C4-2B (cell line): ENCODE measurements around the gene FGGY.

Experiments used
- H3K27ac ChIP-seq: fragments of 450-650 bp; 2 replicates; pipeline ENCODE4 v1.5.1; 2017
- ZFX ChIP-seq: fragments of 450-650 bp; IDR thresholded peaks from 2 replicates; pipeline ENCODE4 v1.6.1; 2017
- TF ChIP-seq, protein P1 (sequence below): fragments of 450-650 bp; conservative IDR thresholded peaks from 2 replicates; pipeline ENCODE4 v1.5.1; 2017; ENCODE audit warnings: mild to moderate bottlenecking

The FGGY gene

DNA sequence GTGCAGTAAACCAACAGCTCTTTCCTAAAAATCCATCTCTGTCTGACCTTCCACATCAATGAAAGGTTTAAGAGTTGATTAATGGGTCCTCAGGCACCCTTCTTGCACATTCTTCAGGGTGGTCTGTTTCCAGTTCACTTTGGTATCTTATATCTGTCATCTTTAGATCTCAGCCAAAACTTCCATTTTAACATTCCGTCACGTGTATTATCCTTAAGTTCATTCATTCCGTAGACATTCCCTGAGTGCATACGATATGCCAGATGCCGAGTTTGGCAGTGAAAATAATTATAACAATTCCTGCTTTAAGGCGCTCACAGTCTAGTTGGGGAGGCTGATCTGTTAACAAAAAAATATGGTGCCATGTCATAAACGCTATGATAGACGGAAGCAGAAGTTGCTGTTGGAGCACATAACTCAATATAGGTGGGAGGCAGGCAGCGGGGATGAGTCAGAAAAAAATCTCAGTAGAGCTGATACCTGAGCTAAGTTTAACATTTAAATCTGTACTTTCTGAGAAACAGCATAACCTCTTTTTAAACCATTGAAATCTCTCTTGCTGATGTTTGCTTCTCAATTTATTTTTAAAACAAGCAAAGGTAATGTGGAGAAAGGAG lies 458.3 kb downstream of the FGGY start:
- TF ChIP-seq, protein P1, sequence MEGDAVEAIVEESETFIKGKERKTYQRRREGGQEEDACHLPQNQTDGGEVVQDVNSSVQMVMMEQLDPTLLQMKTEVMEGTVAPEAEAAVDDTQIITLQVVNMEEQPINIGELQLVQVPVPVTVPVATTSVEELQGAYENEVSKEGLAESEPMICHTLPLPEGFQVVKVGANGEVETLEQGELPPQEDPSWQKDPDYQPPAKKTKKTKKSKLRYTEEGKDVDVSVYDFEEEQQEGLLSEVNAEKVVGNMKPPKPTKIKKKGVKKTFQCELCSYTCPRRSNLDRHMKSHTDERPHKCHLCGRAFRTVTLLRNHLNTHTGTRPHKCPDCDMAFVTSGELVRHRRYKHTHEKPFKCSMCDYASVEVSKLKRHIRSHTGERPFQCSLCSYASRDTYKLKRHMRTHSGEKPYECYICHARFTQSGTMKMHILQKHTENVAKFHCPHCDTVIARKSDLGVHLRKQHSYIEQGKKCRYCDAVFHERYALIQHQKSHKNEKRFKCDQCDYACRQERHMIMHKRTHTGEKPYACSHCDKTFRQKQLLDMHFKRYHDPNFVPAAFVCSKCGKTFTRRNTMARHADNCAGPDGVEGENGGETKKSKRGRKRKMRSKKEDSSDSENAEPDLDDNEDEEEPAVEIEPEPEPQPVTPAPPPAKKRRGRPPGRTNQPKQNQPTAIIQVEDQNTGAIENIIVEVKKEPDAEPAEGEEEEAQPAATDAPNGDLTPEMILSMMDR, result no peak
- no peak for TF ChIP-seq ZFX
- no peak overlapping the region for H3K27ac ChIP-seq

DNA sequence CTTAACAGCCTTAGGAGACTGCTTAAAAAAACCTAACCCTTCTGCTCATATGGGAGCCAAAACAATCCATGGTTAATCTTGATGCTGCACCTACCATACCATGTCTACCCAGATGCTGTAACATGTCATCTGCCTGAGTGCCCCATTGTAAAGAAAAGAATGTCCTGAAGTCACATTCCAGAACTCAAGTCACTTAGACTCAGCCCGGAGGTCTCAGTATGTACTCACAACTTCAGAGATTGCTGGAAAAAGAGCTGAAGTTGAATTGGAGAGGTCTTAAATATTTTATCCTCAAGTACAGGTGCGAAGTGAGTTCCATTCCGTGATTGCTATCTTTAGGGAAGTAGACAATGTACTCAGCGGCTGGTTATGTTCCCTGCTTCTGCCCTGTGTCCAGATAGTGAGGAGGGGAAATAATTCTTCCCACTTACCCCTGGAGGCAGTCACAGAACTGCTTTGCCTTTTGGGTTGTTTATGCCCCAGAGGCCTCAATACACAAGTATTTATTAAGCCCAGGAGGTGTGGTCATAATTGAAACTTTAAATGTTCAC lies 460.4 kb downstream of the FGGY start:
- no peak for TF ChIP-seq ZFX
- TF ChIP-seq, protein P1, result no peak
- no peak overlapping the region for H3K27ac ChIP-seq

DNA sequence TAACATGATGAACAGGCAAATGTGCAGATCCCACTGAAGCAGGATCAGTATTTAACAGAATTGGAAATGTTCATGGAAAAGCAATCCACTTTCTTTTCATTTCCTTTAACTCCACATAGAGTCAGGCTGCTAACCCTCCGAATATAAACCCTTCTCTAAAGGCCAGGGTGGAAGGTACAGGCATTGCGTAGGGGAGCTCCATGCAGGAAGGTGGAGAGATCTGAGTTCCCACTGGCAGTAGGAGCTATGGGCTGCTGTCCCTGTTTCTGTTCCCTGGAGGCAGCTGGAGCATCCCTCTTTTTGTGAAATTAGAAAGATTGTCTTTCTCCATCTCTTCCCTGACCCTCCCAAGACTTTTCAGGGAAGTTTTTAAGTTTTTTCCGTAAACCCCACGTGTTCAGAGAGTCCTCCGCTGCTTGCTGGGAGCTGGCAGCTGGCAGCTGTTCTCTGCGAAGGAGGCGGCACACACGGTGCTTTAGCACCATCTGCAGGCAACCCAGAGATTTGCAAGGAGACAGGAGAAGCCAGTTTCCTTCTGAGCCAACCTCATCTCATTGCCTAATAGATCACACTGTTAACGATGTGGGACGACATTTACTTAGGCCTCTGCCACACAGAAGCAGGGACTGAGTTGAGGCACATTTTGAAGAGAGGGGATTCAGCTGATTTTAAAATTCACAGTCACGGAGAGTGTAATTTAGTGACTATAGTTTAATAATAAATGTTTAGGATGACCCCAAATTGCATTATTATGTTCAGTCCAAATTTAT lies 462.4 kb downstream of the FGGY start:
- TF ChIP-seq, protein P1, result peak; percentile 98
- TF ChIP-seq ZFX, result no peak
- H3K27ac ChIP-seq, result no peak overlapping the region

DNA sequence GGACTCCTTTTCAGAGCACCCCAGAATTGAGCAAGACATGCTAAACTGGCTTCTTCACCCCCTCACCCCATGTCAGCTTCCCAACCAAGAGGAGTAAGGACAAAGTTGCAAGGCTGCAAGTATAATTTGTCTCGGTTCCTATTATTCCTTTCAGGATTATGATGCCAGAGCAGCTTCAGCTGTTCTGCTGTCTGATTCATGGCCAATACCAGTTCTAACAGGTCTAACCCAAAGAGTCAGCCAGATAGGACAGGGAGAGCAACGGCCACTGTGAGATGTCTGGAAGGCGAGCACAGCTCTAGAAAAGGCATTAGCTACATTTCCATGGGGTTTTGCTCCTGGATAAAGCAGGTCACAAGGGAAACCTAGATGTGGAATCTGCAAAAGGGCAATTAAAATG lies 464.5 kb downstream of the FGGY start:
- H3K27ac ChIP-seq, result no peak overlapping the region
- no peak for TF ChIP-seq ZFX
- TF ChIP-seq, protein P1, result no peak

DNA sequence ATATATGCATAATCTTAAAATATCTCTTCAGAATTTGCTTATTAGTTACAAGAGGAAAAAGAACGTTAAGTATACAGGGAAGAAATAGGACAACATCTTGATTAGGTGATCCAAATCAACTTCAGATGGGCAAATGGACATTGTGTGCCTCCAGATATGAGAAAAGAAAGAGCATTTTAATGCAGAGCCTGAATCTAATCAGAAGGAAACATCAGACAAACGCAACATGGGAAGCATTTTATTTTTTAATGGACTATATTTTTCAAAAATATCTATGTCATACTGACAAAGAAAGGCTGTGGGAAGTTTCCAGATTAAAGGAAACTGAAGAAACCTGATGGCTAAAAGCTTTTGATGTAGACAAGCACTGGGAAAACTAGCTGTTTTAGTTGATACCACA lies 466.5 kb downstream of the FGGY start:
- TF ChIP-seq, protein P1, result no peak
- TF ChIP-seq ZFX, result no peak
- H3K27ac ChIP-seq, result no peak overlapping the region

DNA sequence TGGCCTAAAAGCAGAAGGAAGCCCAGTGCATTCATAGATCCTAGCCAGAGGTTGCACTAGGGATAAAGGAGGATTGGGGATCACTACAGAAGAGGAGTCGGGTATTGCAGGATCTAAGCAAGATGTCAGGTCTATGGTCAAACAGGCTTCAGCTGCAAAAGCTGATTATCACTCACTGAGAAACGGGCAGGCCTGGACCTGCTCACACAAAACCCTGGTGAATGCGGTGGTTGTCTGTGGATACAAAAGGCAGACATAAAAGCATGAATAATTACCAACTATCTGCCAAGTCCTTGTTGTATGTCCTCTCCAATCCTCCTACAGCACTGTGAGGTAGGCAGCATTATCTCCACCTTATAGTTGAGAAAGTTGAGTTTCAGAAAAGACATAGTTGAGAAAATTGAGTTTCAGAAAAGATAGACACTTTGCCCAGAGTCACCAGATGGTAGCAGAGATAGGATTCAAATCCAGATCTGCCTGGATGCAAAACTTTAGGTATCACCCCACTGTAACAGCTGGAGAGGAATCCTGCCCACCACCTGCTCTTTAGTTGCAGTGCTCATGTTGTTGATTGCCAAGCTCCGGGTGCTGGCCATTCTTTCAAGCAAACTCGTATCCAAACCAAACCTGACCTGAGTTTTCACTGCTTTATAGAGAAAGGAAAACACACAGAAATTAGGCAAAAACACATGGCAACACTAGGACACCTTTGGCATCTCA lies 468.3 kb downstream of the FGGY start:
- TF ChIP-seq, protein P1, result no peak
- TF ChIP-seq ZFX, result no peak
- no peak overlapping the region for H3K27ac ChIP-seq
